Measurements from ENCODE around the gene HPCAL4. TPM values are rescaled to one million over a fixed set of nuclear protein-coding genes. Genes with fewer than 3 reads are reported as not detected.

HPCAL4 gene
- total and polyA plus RNA-seq, 2 experiments from 2014 or later: 0.08 to 1.2 TPM

DNA sequence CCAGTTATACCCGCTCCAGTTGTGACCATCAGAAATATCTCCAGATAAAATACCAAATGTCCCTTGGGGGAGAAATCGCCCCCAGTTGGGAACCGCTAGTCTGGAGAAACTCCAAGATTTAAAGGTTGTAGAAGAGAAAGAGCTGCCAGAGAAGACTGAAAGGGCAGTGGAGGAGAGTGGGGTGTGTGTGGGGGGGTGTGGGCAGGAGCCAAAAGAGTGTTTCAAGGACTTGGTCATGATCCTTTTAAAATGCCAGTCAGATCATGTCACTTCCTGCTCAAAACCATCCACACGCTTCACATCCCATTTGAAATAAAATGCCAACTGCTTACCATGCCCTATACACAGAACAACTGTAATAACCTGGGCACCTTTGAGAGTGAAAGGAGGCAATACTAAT, 48.4 kb downstream of the HPCAL4 start:
- Mint-ChIP-seq H3K4me1 (peaks cover 17% of the 10 kb centered on the region), H3K27me3 (ENCODE audit: insufficient read depth, low read depth, poor library complexity) (peaks cover 39% of the 10 kb centered on the region), H3K36me3 (ENCODE audit: low read depth) (no peaks in the 10 kb centered on the region), H3K9me3 (no peaks in the 10 kb centered on the region), H3K27ac (no peak overlapping the region), H3K4me3 (no peak overlapping the region)
- H3K4me1 ChIP-seq (ENCODE audit: insufficient read depth): peaks cover 10% of the 10 kb centered on the region
- H3K9me2 ChIP-seq (ENCODE audit: insufficient read depth): no peaks in the 10 kb centered on the region
- DNase-seq (ENCODE audit: low spot score) (no peak), ATAC-seq (no peak)
- H3K4me3 ChIP-seq: no peak overlapping the region
- no peak overlapping the region for H3K27ac ChIP-seq (ENCODE audit: low read depth)
- peaks cover 48% of the 10 kb centered on the region for H3K27me3 ChIP-seq (ENCODE audit: insufficient read depth)
- H3K36me3 ChIP-seq (ENCODE audit: insufficient read depth): no peaks in the 10 kb centered on the region
- H4K20me1 ChIP-seq (replicated peaks; ENCODE audit: insufficient read depth): no peaks in the 10 kb centered on the region; the same call in 1 of the 2 replicates
- TF ChIP-seq, protein P1, sequence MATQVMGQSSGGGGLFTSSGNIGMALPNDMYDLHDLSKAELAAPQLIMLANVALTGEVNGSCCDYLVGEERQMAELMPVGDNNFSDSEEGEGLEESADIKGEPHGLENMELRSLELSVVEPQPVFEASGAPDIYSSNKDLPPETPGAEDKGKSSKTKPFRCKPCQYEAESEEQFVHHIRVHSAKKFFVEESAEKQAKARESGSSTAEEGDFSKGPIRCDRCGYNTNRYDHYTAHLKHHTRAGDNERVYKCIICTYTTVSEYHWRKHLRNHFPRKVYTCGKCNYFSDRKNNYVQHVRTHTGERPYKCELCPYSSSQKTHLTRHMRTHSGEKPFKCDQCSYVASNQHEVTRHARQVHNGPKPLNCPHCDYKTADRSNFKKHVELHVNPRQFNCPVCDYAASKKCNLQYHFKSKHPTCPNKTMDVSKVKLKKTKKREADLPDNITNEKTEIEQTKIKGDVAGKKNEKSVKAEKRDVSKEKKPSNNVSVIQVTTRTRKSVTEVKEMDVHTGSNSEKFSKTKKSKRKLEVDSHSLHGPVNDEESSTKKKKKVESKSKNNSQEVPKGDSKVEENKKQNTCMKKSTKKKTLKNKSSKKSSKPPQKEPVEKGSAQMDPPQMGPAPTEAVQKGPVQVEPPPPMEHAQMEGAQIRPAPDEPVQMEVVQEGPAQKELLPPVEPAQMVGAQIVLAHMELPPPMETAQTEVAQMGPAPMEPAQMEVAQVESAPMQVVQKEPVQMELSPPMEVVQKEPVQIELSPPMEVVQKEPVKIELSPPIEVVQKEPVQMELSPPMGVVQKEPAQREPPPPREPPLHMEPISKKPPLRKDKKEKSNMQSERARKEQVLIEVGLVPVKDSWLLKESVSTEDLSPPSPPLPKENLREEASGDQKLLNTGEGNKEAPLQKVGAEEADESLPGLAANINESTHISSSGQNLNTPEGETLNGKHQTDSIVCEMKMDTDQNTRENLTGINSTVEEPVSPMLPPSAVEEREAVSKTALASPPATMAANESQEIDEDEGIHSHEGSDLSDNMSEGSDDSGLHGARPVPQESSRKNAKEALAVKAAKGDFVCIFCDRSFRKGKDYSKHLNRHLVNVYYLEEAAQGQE (IDR thresholded peaks at IDR 0.05; ENCODE audit: unreplicated experiment): no peak
- TF ChIP-seq JUNB (IDR thresholded peaks at IDR 0.05; ENCODE audit: unreplicated experiment): no peak
- no peak for TF ChIP-seq STAT1 (IDR thresholded peaks at IDR 0.05; ENCODE audit: unreplicated experiment)
- no peak overlapping the region for H2AFZ ChIP-seq
- H3K4me2 ChIP-seq: no peak overlapping the region
- 0 out of 2 replicates have a peak, but pooled peaks cover 9% of the 10 kb centered on the region for H3F3A ChIP-seq (replicated peaks; ENCODE audit: low read depth)
- H3K79me2 ChIP-seq (replicated peaks; ENCODE audit: insufficient read depth): no peaks in the 10 kb centered on the region

DNA sequence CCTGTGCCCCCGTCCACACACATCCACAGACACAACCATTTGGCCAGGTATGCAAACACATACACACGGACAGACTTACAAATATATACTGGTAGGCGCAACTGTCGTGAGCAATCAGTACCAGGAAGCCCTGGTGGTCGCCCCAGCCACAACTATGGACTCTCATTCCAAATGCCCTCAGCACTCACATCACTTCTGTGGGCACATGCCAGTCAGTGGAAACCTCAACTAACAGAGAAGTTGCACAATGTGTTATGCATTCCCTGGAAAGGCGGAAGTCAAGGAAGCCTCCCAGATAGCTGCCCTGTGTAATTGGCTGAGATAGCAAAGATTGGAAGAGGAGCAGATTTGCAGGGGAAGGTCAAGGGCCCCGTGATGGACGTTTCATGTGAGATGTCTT, 50.4 kb downstream of the HPCAL4 start:
- no peak overlapping the region for H3K27ac ChIP-seq (ENCODE audit: low read depth)
- DNase-seq (ENCODE audit: low spot score) (no peak), ATAC-seq (no peak)
- no peaks in the 10 kb centered on the region; the same call in 1 of the 2 replicates for H4K20me1 ChIP-seq (replicated peaks; ENCODE audit: insufficient read depth)
- no peak overlapping the region for H3K4me2 ChIP-seq
- Mint-ChIP-seq H3K9me3 (no peaks in the 10 kb centered on the region), H3K27ac (no peak overlapping the region), H3K27me3 (ENCODE audit: insufficient read depth, low read depth, poor library complexity) (peaks cover 42% of the 10 kb centered on the region), H3K4me3 (no peak overlapping the region), H3K36me3 (ENCODE audit: low read depth) (no peaks in the 10 kb centered on the region), H3K4me1 (peaks cover 6% of the 10 kb centered on the region)
- H3K4me3 ChIP-seq: no peak overlapping the region
- no peaks in the 10 kb centered on the region for H3K9me2 ChIP-seq (ENCODE audit: insufficient read depth)
- H3K36me3 ChIP-seq (ENCODE audit: insufficient read depth): no peaks in the 10 kb centered on the region
- H3K27me3 ChIP-seq (ENCODE audit: insufficient read depth): peaks cover 64% of the 10 kb centered on the region
- TF ChIP-seq EZH2 (IDR thresholded peaks at IDR 0.05; ENCODE audit: low read depth, unreplicated experiment) (no peak), EZH2phosphoT487 (IDR thresholded peaks at IDR 0.05; ENCODE audit: unreplicated experiment) (no peak)
- H3K79me2 ChIP-seq (replicated peaks; ENCODE audit: insufficient read depth): no peaks in the 10 kb centered on the region
- peaks cover 6% of the 10 kb centered on the region for H3K4me1 ChIP-seq (ENCODE audit: insufficient read depth)
- H2AFZ ChIP-seq: no peak overlapping the region
- H3F3A ChIP-seq (replicated peaks; ENCODE audit: low read depth): 0 out of 2 replicates have a peak, but pooled peaks cover 4% of the 10 kb centered on the region

All from GM23338 (cell line).